ENCODE data around the gene NFILZ. TPM values are rescaled to one million over a fixed set of nuclear protein-coding genes. Genes with fewer than 3 reads are reported as not detected.
A peak's percentile ranks its signal among the peaks of the same experiment; 100 is the strongest.
"Not testable (repeated sequence)": the region's sequence is repeated elsewhere in the genome, so short reads cannot be mapped to it uniquely, and the experiment has no call there.

Gene NFILZ
- total RNA-seq, 1 donor: not detected

DNA sequence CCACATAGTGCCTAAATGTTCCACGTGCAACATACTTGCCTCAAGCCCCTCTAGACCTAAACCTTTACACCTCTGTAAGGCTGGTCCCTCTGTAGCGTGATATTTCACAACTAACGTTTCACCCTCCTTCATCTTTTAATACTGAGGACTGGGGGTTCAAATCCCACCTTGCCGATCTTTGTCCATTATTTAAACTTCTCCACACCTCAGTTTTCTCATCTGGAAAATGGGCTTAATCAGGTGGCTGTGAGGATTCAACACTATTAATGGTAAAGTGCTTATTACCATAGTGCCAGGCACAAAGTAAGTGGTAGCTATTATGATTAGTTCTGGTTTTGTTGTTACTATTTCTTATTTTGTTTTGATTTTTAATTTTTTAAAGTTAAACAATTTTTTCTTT lies 12.4 kb upstream of the NFILZ start:
- Histone ChIP-seq H3K9me3 (ENCODE audit: low read depth, low read length) (no peaks in the 10 kb centered on the region), H3K4me3 (ENCODE audit: insufficient read depth, low read length) (no peak overlapping the region), H3K36me3 (ENCODE audit: insufficient read depth, low read length) (no peaks in the 10 kb centered on the region), H3K27me3 (ENCODE audit: insufficient read depth, low read length) (no peaks in the 10 kb centered on the region), H2AFZ (ENCODE audit: low read length) (no peak overlapping the region), H3K4me2 (ENCODE audit: insufficient read depth, low read length) (no peak overlapping the region), H3K4me1 (ENCODE audit: insufficient read depth, low read length) (peaks cover 5% of the 10 kb centered on the region), H4K20me1 (ENCODE audit: insufficient read depth, low read length) (no peaks in the 10 kb centered on the region), H3K79me2 (ENCODE audit: insufficient read depth, low read length) (no peaks in the 10 kb centered on the region), H3K27ac (ENCODE audit: low read depth, low read length) (no peak overlapping the region)
- no peak for DNase-seq (ENCODE audit: insufficient read length, low spot score, missing footprints)
- TF ChIP-seq, protein P1, sequence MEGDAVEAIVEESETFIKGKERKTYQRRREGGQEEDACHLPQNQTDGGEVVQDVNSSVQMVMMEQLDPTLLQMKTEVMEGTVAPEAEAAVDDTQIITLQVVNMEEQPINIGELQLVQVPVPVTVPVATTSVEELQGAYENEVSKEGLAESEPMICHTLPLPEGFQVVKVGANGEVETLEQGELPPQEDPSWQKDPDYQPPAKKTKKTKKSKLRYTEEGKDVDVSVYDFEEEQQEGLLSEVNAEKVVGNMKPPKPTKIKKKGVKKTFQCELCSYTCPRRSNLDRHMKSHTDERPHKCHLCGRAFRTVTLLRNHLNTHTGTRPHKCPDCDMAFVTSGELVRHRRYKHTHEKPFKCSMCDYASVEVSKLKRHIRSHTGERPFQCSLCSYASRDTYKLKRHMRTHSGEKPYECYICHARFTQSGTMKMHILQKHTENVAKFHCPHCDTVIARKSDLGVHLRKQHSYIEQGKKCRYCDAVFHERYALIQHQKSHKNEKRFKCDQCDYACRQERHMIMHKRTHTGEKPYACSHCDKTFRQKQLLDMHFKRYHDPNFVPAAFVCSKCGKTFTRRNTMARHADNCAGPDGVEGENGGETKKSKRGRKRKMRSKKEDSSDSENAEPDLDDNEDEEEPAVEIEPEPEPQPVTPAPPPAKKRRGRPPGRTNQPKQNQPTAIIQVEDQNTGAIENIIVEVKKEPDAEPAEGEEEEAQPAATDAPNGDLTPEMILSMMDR (IDR thresholded peaks at IDR 0.05; ENCODE audit: extremely low read depth, low read depth, low read length): no peak

DNA sequence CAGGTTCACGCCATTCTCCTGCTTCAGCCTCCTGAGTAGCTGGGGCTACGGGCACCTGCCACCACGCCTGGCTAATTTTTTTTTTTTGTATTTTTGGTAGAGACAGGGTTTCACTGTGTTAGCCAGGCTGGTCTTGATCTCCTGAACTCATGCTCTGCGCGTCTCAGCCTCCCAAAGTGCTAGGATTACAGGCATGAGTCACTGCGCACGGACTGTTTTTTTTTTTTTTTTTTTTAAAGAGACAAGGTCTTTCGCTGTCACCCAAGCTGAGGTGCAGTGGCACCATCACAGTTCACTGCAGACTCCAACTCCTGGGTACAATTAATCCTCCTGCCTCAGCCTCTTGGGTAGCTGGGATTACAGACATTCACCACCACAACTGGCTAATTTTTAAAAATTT lies 11.7 kb upstream of the NFILZ start:
- no peaks in the 10 kb centered on the region for H4K20me1 ChIP-seq (ENCODE audit: insufficient read depth, low read length)
- H3K4me3 ChIP-seq (ENCODE audit: insufficient read depth, low read length): no peak overlapping the region
- H3K27ac ChIP-seq (ENCODE audit: low read depth, low read length): no peak overlapping the region
- no peaks in the 10 kb centered on the region for H3K27me3 ChIP-seq (ENCODE audit: insufficient read depth, low read length)
- H3K36me3 ChIP-seq (ENCODE audit: insufficient read depth, low read length): no peaks in the 10 kb centered on the region
- H3K9me3 ChIP-seq (ENCODE audit: low read depth, low read length): no peaks in the 10 kb centered on the region
- H2AFZ ChIP-seq (ENCODE audit: low read length): no peak overlapping the region
- no peak for DNase-seq (ENCODE audit: insufficient read length, low spot score, missing footprints)
- H3K4me1 ChIP-seq (ENCODE audit: insufficient read depth, low read length): peaks cover 5% of the 10 kb centered on the region
- TF ChIP-seq, protein P1 (IDR thresholded peaks at IDR 0.05; ENCODE audit: extremely low read depth, low read depth, low read length): no peak
- no peaks in the 10 kb centered on the region for H3K79me2 ChIP-seq (ENCODE audit: insufficient read depth, low read length)
- H3K4me2 ChIP-seq (ENCODE audit: insufficient read depth, low read length): no peak overlapping the region

DNA sequence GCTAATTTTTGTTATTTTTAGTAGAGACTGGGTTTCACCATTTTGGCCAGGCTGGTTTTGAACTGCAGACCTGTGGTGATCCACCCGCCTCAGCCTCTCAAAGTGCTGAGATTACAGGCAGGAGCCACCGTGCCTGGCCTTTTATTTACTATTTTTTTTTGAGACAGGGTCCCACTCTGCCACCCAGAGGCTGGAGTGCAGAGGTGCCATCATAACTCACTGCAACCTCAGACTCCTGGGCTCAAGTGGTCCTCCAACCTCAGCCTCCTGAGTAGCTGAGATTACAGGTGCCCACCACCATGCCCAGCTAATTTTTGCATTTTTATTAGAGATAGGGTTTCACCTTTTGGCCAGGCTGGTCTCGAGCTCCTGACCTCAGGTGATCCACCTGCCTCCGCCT lies 7.5 kb upstream of the NFILZ start:
- H3K36me3 ChIP-seq (ENCODE audit: insufficient read depth, low read length); H3K4me1 ChIP-seq (ENCODE audit: insufficient read depth, low read length); H3K79me2 ChIP-seq (ENCODE audit: insufficient read depth, low read length); H3K4me3 ChIP-seq (ENCODE audit: insufficient read depth, low read length); H3K4me2 ChIP-seq (ENCODE audit: insufficient read depth, low read length); H3K27me3 ChIP-seq (ENCODE audit: insufficient read depth, low read length); H3K27ac ChIP-seq (ENCODE audit: low read depth, low read length); H4K20me1 ChIP-seq (ENCODE audit: insufficient read depth, low read length); H3K9me3 ChIP-seq (ENCODE audit: low read depth, low read length); DNase-seq (ENCODE audit: insufficient read length, low spot score, missing footprints); H2AFZ ChIP-seq (ENCODE audit: low read length): not testable (repeated sequence)
- TF ChIP-seq, protein P1 (IDR thresholded peaks at IDR 0.05; ENCODE audit: extremely low read depth, low read depth, low read length): peak; percentile 29

DNA sequence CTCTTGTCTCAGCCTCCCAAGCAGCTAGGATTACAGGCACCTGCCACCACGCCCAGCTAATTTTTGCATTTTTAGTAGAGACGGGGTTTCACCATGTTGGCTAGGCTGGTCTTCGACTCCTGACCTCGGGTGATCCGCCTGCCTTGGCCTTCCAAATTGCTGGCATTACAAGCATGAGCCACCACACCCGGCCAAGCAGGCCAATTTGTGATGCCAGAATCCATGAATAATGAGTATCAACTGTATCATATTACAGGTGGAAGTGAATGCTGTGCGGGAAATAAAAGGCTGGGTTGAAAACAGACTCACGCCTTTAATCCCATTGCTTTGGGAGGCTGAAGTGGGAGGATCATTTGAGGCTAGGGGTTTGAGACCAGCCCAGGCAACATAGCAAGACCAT lies 3.6 kb upstream of the NFILZ start:
- DNase-seq (ENCODE audit: insufficient read length, low spot score, missing footprints): no peak
- H3K4me2 ChIP-seq (ENCODE audit: insufficient read depth, low read length): no peak overlapping the region
- no peaks in the 10 kb centered on the region for H3K9me3 ChIP-seq (ENCODE audit: low read depth, low read length)
- H3K27me3 ChIP-seq (ENCODE audit: insufficient read depth, low read length): peaks cover 2% of the 10 kb centered on the region
- TF ChIP-seq, protein P1 (IDR thresholded peaks at IDR 0.05; ENCODE audit: extremely low read depth, low read depth, low read length): no peak
- no peaks in the 10 kb centered on the region for H4K20me1 ChIP-seq (ENCODE audit: insufficient read depth, low read length)
- H3K36me3 ChIP-seq (ENCODE audit: insufficient read depth, low read length): no peaks in the 10 kb centered on the region
- H3K4me1 ChIP-seq (ENCODE audit: insufficient read depth, low read length): no peaks in the 10 kb centered on the region
- H2AFZ ChIP-seq (ENCODE audit: low read length): no peak overlapping the region
- no peak overlapping the region for H3K4me3 ChIP-seq (ENCODE audit: insufficient read depth, low read length)
- no peak overlapping the region for H3K27ac ChIP-seq (ENCODE audit: low read depth, low read length)
- no peaks in the 10 kb centered on the region for H3K79me2 ChIP-seq (ENCODE audit: insufficient read depth, low read length)

Data from osteoblast (primary cell).